OCI-LY3 (cell line): ENCODE measurements around the gene POLA2.

Source experiments
- H2AFZ ChIP-seq: fragments of 200-600, 300-600 bp; shearing (Covaris generic); 2 replicates; pipeline ENCODE4 v1.6.0; 2014; ENCODE audit warnings: antibody characterized with exemption, low read depth, low read length
- H3K27ac ChIP-seq: fragments of 200-600, 300-600 bp; sonication (generic); 2 replicates; pipeline ENCODE4 v1.5.1; 2014; ENCODE audit warnings: mild to moderate bottlenecking, low read length, moderate library complexity, mixed read lengths
- H3K27me3 ChIP-seq: fragments of 200-600, 300-600 bp; sonication (generic); 2 replicates; pipeline ENCODE4 v1.6.1; 2014; ENCODE audit warnings: low read depth, low read length, mixed read lengths
- H3K36me3 ChIP-seq: fragments of 200-600, 300-600 bp; sonication (generic); replicated peaks from 2 replicates; pipeline ENCODE3; 2014; ENCODE audit warnings: low read depth, low read length, mixed read lengths
- H3K4me1 ChIP-seq: fragments of 300-600, 200-600 bp; sonication (generic); 2 replicates; pipeline ENCODE4 v1.6.1; 2014; ENCODE audit warnings: low read length, mixed read lengths
- H3K4me2 ChIP-seq: fragments of 200-600, 300-600 bp; sonication (generic); 2 replicates; pipeline ENCODE4 v1.6.1; 2014; ENCODE audit warnings: low read length, mixed read lengths
- H3K4me3 ChIP-seq: fragments of 300-600, 200-600 bp; sonication (generic); 2 replicates; pipeline ENCODE4 v1.5.1; 2014; ENCODE audit warnings: antibody characterized with exemption, mild to moderate bottlenecking, low read length, moderate library complexity
- H3K79me2 ChIP-seq: fragments of 300-600, 200-600 bp; shearing (Covaris generic); 2 replicates; pipeline ENCODE4 v1.6.1; 2014; ENCODE audit warnings: mild to moderate bottlenecking, low read length, mixed read lengths
- H3K9ac ChIP-seq: fragments of 300-600, 200-600 bp; shearing (Covaris generic); 2 replicates; pipeline ENCODE4 v1.6.0; 2014; ENCODE audit warnings: mild to moderate bottlenecking, low read length, moderate library complexity
- H3K9me3 ChIP-seq: fragments of 200-600, 300-600 bp; shearing (Covaris generic); 2 replicates; pipeline ENCODE4 v1.6.1; 2014; ENCODE audit warnings: low read length, mixed read lengths; ENCODE audit not compliant: insufficient read depth
- H4K20me1 ChIP-seq: fragments of 200-600, 300-600 bp; sonication (generic); 2 replicates; pipeline ENCODE4 v1.6.1; 2016; ENCODE audit warnings: low read length, mixed read lengths; ENCODE audit not compliant: insufficient read depth
- EZH2phosphoT487 ChIP-seq: fragments of 200-600 bp; shearing (Covaris generic); IDR thresholded peaks from 2 replicates; pipeline ENCODE4 v1.6.1; 2018; ENCODE audit warnings: antibody characterized with exemption, mixed run types, low read depth
- TF ChIP-seq, protein P1 (sequence below): fragments of 200-600, 300-600 bp; sonication (generic); IDR thresholded peaks from 2 replicates; pipeline ENCODE4 v1.5.1; 2014; ENCODE audit warnings: antibody characterized with exemption, low read length, low read depth

POLA2 gene

DNA sequence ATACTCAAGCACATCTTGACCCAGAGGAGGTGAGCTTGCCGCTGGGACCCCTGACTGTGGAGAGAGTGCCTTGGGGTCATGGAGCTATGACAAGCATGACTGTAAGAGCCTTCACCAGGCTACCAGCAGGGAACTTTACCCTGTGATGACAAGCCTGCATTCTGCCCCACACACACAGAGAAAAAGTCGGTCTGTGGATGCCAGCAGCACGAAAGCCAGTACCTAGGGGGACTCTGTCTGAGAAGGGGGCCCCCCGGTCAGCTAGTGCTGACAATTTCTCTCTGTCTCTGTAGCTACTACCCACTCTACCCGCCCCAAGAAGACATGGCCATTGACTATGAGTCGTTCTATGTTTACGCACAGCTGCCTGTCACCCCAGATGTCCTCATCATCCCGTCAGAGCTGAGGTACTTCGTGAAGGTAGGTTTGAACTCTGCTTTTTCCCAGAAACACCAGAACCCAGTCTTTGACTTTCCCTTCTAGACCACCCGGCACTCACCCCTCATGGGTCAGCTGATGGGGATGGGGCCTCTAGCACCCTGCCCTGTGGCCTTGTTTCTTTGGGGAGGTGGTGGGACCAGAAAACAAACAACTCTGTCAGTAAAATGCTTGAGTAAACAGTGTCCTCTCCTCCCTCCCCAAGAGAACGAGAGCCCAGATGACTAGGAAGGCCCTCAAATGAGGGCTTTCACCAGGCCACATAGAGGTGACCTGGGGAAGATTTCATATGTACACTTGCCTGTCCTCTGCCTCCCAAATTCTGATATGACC is 34.0 kb downstream of the POLA2 start:
- Histone ChIP-seq H3K79me2 (no peaks in the 10 kb centered on the region), H3K4me2 (no peak overlapping the region), H2AFZ (no peak overlapping the region), H3K27ac (no peak overlapping the region), H3K27me3 (no peaks in the 10 kb centered on the region), H3K36me3 (peaks cover 77% of the 10 kb centered on the region), H3K9ac (no peak overlapping the region), H3K4me1 (no peaks in the 10 kb centered on the region), H3K9me3 (no peaks in the 10 kb centered on the region), H4K20me1 (no peaks in the 10 kb centered on the region), H3K4me3 (no peak overlapping the region)
- no peak for TF ChIP-seq EZH2phosphoT487
- TF ChIP-seq, protein P1, sequence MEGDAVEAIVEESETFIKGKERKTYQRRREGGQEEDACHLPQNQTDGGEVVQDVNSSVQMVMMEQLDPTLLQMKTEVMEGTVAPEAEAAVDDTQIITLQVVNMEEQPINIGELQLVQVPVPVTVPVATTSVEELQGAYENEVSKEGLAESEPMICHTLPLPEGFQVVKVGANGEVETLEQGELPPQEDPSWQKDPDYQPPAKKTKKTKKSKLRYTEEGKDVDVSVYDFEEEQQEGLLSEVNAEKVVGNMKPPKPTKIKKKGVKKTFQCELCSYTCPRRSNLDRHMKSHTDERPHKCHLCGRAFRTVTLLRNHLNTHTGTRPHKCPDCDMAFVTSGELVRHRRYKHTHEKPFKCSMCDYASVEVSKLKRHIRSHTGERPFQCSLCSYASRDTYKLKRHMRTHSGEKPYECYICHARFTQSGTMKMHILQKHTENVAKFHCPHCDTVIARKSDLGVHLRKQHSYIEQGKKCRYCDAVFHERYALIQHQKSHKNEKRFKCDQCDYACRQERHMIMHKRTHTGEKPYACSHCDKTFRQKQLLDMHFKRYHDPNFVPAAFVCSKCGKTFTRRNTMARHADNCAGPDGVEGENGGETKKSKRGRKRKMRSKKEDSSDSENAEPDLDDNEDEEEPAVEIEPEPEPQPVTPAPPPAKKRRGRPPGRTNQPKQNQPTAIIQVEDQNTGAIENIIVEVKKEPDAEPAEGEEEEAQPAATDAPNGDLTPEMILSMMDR, result no peak

DNA sequence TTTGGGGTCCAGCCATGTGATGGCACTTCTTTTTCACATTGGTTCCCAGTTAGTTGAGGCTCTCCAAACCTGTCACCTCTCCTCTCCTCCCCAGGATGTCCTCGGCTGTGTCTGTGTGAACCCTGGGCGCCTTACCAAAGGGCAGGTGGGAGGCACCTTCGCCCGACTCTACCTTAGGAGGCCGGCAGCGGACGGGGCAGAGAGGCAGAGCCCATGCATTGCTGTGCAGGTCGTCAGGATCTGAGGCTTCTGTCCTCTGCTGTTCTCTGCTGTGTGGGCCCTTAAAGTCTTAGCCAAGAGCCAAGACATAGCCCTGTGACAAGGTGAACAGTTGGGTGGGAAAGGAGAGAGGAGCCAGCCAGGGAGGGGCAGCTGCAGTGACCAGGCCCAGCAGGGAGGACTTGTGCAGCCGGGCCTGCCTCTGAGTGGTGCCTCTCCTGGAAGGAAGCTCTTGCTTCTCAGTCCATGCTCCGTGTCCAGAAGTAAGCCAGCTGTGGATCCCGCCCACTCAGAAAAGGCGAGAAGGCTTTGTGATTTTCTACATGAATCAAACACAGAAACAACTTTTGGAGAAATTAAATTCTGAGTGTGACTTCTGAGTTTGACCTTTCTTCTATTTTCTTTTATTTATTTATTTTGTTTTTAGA is 35.4 kb downstream of the POLA2 start:
- H3K4me2 ChIP-seq, result no peak overlapping the region

DNA sequence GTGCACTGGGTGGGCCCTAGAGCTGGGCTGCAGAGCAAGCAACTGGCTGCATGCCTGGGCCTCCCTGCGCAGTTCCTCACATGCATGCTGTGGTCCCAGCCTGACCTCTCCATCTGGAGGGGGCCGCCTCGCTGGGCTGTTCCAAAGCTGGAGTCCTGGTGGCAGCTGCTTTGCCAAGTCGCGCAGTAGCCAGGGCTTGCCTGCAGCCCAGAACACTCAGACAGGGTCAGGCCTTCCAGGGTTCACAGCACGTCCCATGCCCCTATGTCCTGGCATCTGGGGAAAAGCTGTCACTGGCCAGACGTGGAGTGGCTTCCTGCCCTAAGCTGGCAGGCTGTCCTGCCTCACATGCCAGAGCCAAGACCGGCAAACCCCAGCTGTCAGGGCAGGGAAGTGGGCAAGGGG is 36.4 kb downstream of the POLA2 start:
- Histone ChIP-seq H3K27me3 (no peaks in the 10 kb centered on the region), H3K9ac (no peak overlapping the region), H3K27ac (no peak overlapping the region), H4K20me1 (no peaks in the 10 kb centered on the region), H3K4me3 (no peak overlapping the region), H3K9me3 (no peaks in the 10 kb centered on the region), H3K4me1 (no peaks in the 10 kb centered on the region), H3K4me2 (no peak overlapping the region), H2AFZ (no peak overlapping the region), H3K36me3 (peaks cover 71% of the 10 kb centered on the region), H3K79me2 (no peaks in the 10 kb centered on the region)
- no peak for TF ChIP-seq EZH2phosphoT487
- TF ChIP-seq, protein P1, result no peak

More for the DNA sequence above, 35.4 kb downstream of the POLA2 start:
- no peak overlapping the region for H3K27ac ChIP-seq
- TF ChIP-seq EZH2phosphoT487, result no peak
- TF ChIP-seq, protein P1, result no peak
- H3K9ac ChIP-seq, result no peak overlapping the region
- no peaks in the 10 kb centered on the region for H3K27me3 ChIP-seq
- peaks cover 77% of the 10 kb centered on the region for H3K36me3 ChIP-seq
- H3K79me2 ChIP-seq, result no peaks in the 10 kb centered on the region
- H4K20me1 ChIP-seq, result no peaks in the 10 kb centered on the region
- no peak overlapping the region for H3K4me3 ChIP-seq
- H3K4me1 ChIP-seq, result no peaks in the 10 kb centered on the region
- no peaks in the 10 kb centered on the region for H3K9me3 ChIP-seq
- no peak overlapping the region for H2AFZ ChIP-seq

DNA sequence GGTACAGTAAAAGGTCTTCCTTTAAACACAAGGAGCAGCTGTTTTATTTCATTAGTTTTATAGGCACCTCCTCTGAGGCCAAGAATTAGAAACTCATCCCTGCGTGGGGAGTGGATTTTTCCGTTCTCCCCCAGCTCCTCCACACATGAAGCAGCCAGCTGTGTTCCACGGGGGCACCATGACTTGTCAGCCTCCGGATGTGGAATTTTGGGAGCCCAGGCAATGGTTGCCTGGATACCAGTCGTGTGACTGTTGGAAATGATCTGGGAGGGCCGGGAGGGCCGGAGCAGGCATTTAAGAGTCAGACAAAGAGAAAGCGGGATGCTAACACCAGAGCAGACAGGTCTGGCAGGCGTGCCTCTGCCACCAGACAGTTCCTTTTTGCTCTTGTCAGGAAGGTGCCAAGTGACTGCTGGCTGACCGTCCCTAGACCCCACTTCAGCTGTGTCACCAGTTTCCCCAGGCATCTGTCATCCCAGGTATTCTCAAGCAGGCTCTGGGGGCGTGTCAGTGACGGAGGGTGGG is 37.0 kb downstream of the POLA2 start:
- no peak overlapping the region for H3K4me2 ChIP-seq
- H3K9ac ChIP-seq, result no peak overlapping the region
- no peaks in the 10 kb centered on the region for H3K9me3 ChIP-seq
- H3K4me3 ChIP-seq, result no peak overlapping the region
- H3K27ac ChIP-seq, result no peak overlapping the region
- H2AFZ ChIP-seq, result no peak overlapping the region
- no peaks in the 10 kb centered on the region for H3K27me3 ChIP-seq
- H3K79me2 ChIP-seq, result no peaks in the 10 kb centered on the region
- TF ChIP-seq, protein P1, result no peak
- H3K4me1 ChIP-seq, result no peaks in the 10 kb centered on the region
- H3K36me3 ChIP-seq, result peaks cover 69% of the 10 kb centered on the region
- H4K20me1 ChIP-seq, result no peaks in the 10 kb centered on the region
